Neuronal stem cell (in vitro differentiated cells): ENCODE measurements around the gene GARIN6. TPM values are rescaled to one million over a fixed set of nuclear protein-coding genes. Genes with fewer than 3 reads are reported as not detected.

Experiments
- DNase-seq: peaks from one replicate; pipeline ENCODE4 v3.0.0-alpha.2; 2013; ENCODE audit warnings: low spot score
- H2AFZ ChIP-seq: one replicate; pipeline ENCODE4 v1.6.1; 2013; ENCODE audit warnings: mild to moderate bottlenecking, low read length, inconsistent platforms
- H2AK5ac ChIP-seq: 2 replicates; pipeline ENCODE4 v1.6.1; 2013; ENCODE audit warnings: low read depth, mild to moderate bottlenecking, inconsistent platforms, low read length, moderate library complexity, mixed read lengths
- H2BK120ac ChIP-seq: 2 replicates; pipeline ENCODE4 v1.6.1; 2013; ENCODE audit warnings: low read depth, mild to moderate bottlenecking, inconsistent platforms, low read length, moderate library complexity, mixed read lengths
- H2BK12ac ChIP-seq: one replicate; pipeline ENCODE4 v1.6.1; 2013; ENCODE audit warnings: low read length, inconsistent platforms
- H2BK15ac ChIP-seq: 2 replicates; pipeline ENCODE4 v1.6.1; 2013; ENCODE audit warnings: mild to moderate bottlenecking, low read length, inconsistent platforms, mixed read lengths
- H2BK5ac ChIP-seq: one replicate; pipeline ENCODE4 v1.6.1; 2013; ENCODE audit warnings: inconsistent platforms, mild to moderate bottlenecking, low read length, moderate library complexity
- H3K14ac ChIP-seq: one replicate; pipeline ENCODE4 v1.6.1; 2013; ENCODE audit warnings: low read length, inconsistent platforms
- H3K18ac ChIP-seq: 2 replicates; pipeline ENCODE4 v1.6.1; 2013; ENCODE audit warnings: low read length, inconsistent platforms
- H3K23ac ChIP-seq: 2 replicates; pipeline ENCODE4 v1.6.1; 2013; ENCODE audit warnings: low read depth, mild to moderate bottlenecking, mixed read lengths, low read length, inconsistent platforms; ENCODE audit not compliant: poor library complexity
- H3K27ac ChIP-seq: replicated peaks from 3 replicates; pipeline ENCODE4 v1.5.1; 2013; ENCODE audit warnings: low read length, inconsistent platforms
- H3K27me3 ChIP-seq, 3 experiments: 2 replicates each; pipeline ENCODE4 v1.6.1; 2013; ENCODE audit warnings: low read length in 3 of 3, mild to moderate bottlenecking in 2 of 3, inconsistent platforms in 1 of 3, low read depth in 1 of 3, mixed read lengths in 1 of 3, moderate library complexity in 1 of 3; ENCODE audit not compliant: control insufficient read depth in 3 of 3, insufficient read depth in 3 of 3
- H3K36me3 ChIP-seq, 2 donors: replicated peaks in 1 of 2; 2 replicates each; pipeline ENCODE4 v1.6.1; 2013; ENCODE audit warnings: low read length in 2 of 2; ENCODE audit not compliant: control insufficient read depth in 2 of 2, insufficient read depth in 2 of 2
- H3K4ac ChIP-seq: 2 replicates; pipeline ENCODE4 v1.6.1; 2013; ENCODE audit warnings: inconsistent platforms, mild to moderate bottlenecking, low read length, moderate library complexity
- H3K4me1 ChIP-seq, 2 donors: 1 replicate in 1 of 2; 2 replicates in 1 of 2; pipeline ENCODE4 v1.6.1; 2013; ENCODE audit warnings: low read length in 2 of 2, low read depth in 1 of 2; ENCODE audit not compliant: control insufficient read depth in 2 of 2, insufficient read depth in 1 of 2
- H3K4me2 ChIP-seq: one replicate; pipeline ENCODE4 v1.6.1; 2013; ENCODE audit warnings: mild to moderate bottlenecking, low read length, inconsistent platforms; ENCODE audit not compliant: insufficient read depth, poor library complexity, severe bottlenecking
- H3K4me3 ChIP-seq, 2 donors: 2 replicates each; pipeline ENCODE4 v1.5.1; 2013; ENCODE audit warnings: low read length in 2 of 2, mild to moderate bottlenecking in 2 of 2, inconsistent platforms in 1 of 2, moderate library complexity in 1 of 2
- H3K79me1 ChIP-seq: one replicate; pipeline ENCODE4 v1.6.1; 2013; ENCODE audit warnings: low read depth, mild to moderate bottlenecking, inconsistent platforms, low read length, moderate library complexity
- H3K9ac ChIP-seq: one replicate; pipeline ENCODE4 v1.6.1; 2013; ENCODE audit warnings: mild to moderate bottlenecking, low read depth, low read length, inconsistent platforms; ENCODE audit not compliant: poor library complexity
- H3K9me3 ChIP-seq, 2 donors: replicated peaks in 1 of 2; 2 replicates each; pipeline versions ENCODE3 to v1.6.1; 2013; ENCODE audit warnings: low read length in 2 of 2, mild to moderate bottlenecking in 2 of 2, inconsistent platforms in 1 of 2, low read depth in 1 of 2, mixed read lengths in 1 of 2, moderate library complexity in 1 of 2; ENCODE audit not compliant: control insufficient read depth in 2 of 2, insufficient read depth in 1 of 2
- H4K8ac ChIP-seq: one replicate; pipeline ENCODE4 v1.6.1; 2013; ENCODE audit warnings: low read depth, mild to moderate bottlenecking, inconsistent platforms, low read length, moderate library complexity
- H4K91ac ChIP-seq: one replicate; pipeline ENCODE4 v1.6.1; 2013; ENCODE audit warnings: low read length, low read depth, mild to moderate bottlenecking, inconsistent platforms; ENCODE audit not compliant: poor library complexity
- WGBS, 2 donors: extraction: QIAGEN DNeasy Blood & Tissue Kit; methylation state at CpG; one replicate each; pipeline ENCODE4 v1.1.7; 2013; ENCODE audit warnings: missing lambda C conversion rate in 2 of 2, mixed read lengths in 1 of 2; ENCODE audit not compliant: insufficient read length in 2 of 2, insufficient replicate concordance in 1 of 2; ENCODE audit errors: extremely low coverage in 2 of 2; 5-methylcytosine and 5-hydroxymethylcytosine counted together
- polyA plus RNA-seq, 2 experiments: library from polyadenylated mRNA; stranded (reverse); fragments of 200-250 nt; gene quantifications; one replicate each; pipeline ENCODE4 v1.2.3, GENCODE V29; 2013

Gene GARIN6
- polyA plus RNA-seq (2013, experiment 1 of 2): not detected
- polyA plus RNA-seq (2013, experiment 2 of 2): not detected

- Histone ChIP-seq H3K4ac (no peak within 1 kb of the TSS), H3K9me3 (no peaks in the 10 kb centered on the region), H3K23ac (no peak within 1 kb of the TSS), H2AFZ (no peak within 1 kb of the TSS), H3K4me1 (no peaks in the 10 kb centered on the region), H3K27ac (no peak within 1 kb of the TSS), H4K91ac (no peak within 1 kb of the TSS), H3K18ac (no peak within 1 kb of the TSS), H3K14ac (peak within 1 kb of the TSS; percentile 10), H3K4me3 (no peak within 1 kb of the TSS), H3K4me2 (no peak within 1 kb of the TSS), H2BK15ac (no peak within 1 kb of the TSS), H3K79me1 (no peaks in the 10 kb centered on the region), H3K27me3 (no peaks in the 10 kb centered on the region), H4K8ac (no peak within 1 kb of the TSS), H2AK5ac (no peak within 1 kb of the TSS), H2BK5ac (no peak within 1 kb of the TSS), H3K36me3 (no peaks in the 10 kb centered on the region), H3K9ac (no peak within 1 kb of the TSS), H2BK12ac (no peak within 1 kb of the TSS), H2BK120ac (no peak within 1 kb of the TSS)
- DNase-seq: no peak
- WGBS, 2 donors: no CpG with 5 or more reads among the region's 4 CpGs
Measured at GRCh38 chr12:99647453-99647852, at the start of gene GARIN6. TSS of gene GARIN6 (plus strand) at chr12:99647753. CDS start at chr12:99648175, 422 bp downstream.

- DNase-seq: no peak
- no peak overlapping the region for H3K18ac ChIP-seq
- H3K14ac ChIP-seq: no peak overlapping the region
- H2BK120ac ChIP-seq: no peak overlapping the region
- no peaks in the 10 kb centered on the region for H3K4me1 ChIP-seq
- no peaks in the 10 kb centered on the region for H3K79me1 ChIP-seq
- no peak overlapping the region for H3K4me3 ChIP-seq
- no peak overlapping the region for H2AFZ ChIP-seq
- H3K4me2 ChIP-seq: no peak overlapping the region
- no peak overlapping the region for H2BK5ac ChIP-seq
- no peaks in the 10 kb centered on the region for H3K9me3 ChIP-seq
- no peak overlapping the region for H3K23ac ChIP-seq
- H3K36me3 ChIP-seq: no peaks in the 10 kb centered on the region
- no peak overlapping the region for H4K8ac ChIP-seq
- no peak overlapping the region for H3K4ac ChIP-seq
- H2BK15ac ChIP-seq: no peak overlapping the region
- H2AK5ac ChIP-seq: no peak overlapping the region
- H3K27ac ChIP-seq: no peak overlapping the region
- no peak overlapping the region for H4K91ac ChIP-seq
- no peak overlapping the region for H3K9ac ChIP-seq
- no peak overlapping the region for H2BK12ac ChIP-seq
- no peaks in the 10 kb centered on the region for H3K27me3 ChIP-seq
- no CpG with 5 or more reads among the region's 2 CpGs for WGBS, 2 donors
Measured at GRCh38 chr12:99598785-99599184, 48.8 kb upstream of the GARIN6 start.

GRCh38 chr12:99600388-99600787 is 47.2 kb upstream of the GARIN6 start:
- no peaks in the 10 kb centered on the region for H3K4me1 ChIP-seq
- H3K27ac ChIP-seq: no peak overlapping the region
- H2AFZ ChIP-seq: peak overlapping the region; percentile 57
- no peak overlapping the region for H2BK15ac ChIP-seq
- H3K4ac ChIP-seq: no peak overlapping the region
- H3K27me3 ChIP-seq: no peaks in the 10 kb centered on the region
- H3K4me2 ChIP-seq: no peak overlapping the region
- H4K8ac ChIP-seq: no peak overlapping the region
- no peak for DNase-seq
- H3K14ac ChIP-seq: no peak overlapping the region
- H2BK5ac ChIP-seq: no peak overlapping the region
- H2BK12ac ChIP-seq: no peak overlapping the region
- no peak overlapping the region for H3K9ac ChIP-seq
- no peak overlapping the region for H2AK5ac ChIP-seq
- no peak overlapping the region for H3K18ac ChIP-seq
- H4K91ac ChIP-seq: no peak overlapping the region
- no peak overlapping the region for H3K4me3 ChIP-seq
- WGBS, 2 donors: no CpG with 5 or more reads among the region's 5 CpGs
- H3K23ac ChIP-seq: no peak overlapping the region
- H3K36me3 ChIP-seq: no peaks in the 10 kb centered on the region
- no peaks in the 10 kb centered on the region for H3K79me1 ChIP-seq
- no peaks in the 10 kb centered on the region for H3K9me3 ChIP-seq
- no peak overlapping the region for H2BK120ac ChIP-seq

GRCh38 chr12:99609455-99610181 is 37.9 kb upstream of the GARIN6 start:
- Histone ChIP-seq H2AFZ (no peak overlapping the region), H3K79me1 (no peaks in the 10 kb centered on the region), H2BK5ac (no peak overlapping the region), H3K9ac (no peak overlapping the region), H2BK120ac (no peak overlapping the region), H3K14ac (no peak overlapping the region), H3K4me1 (no peaks in the 10 kb centered on the region), H3K4me3 (no peak overlapping the region), H3K18ac (no peak overlapping the region), H4K91ac (no peak overlapping the region), H3K23ac (no peak overlapping the region), H2BK12ac (no peak overlapping the region), H3K9me3 (no peaks in the 10 kb centered on the region), H2AK5ac (no peak overlapping the region), H3K4ac (no peak overlapping the region), H3K4me2 (no peak overlapping the region), H2BK15ac (no peak overlapping the region), H3K36me3 (no peaks in the 10 kb centered on the region), H3K27me3 (no peaks in the 10 kb centered on the region), H4K8ac (no peak overlapping the region), H3K27ac (no peak overlapping the region)
- no CpG with 5 or more reads among the region's 7 CpGs for WGBS, 2 donors
- no peak for DNase-seq
